A673 (cell line): ENCODE data around the gene MCM10. TPM values are rescaled to one million over a fixed set of nuclear protein-coding genes. Genes with fewer than 3 reads are reported as not detected.

Experiments
- BruUV-seq: library from RNA; stranded (reverse); fragments of 400-500 nt; replicated peaks from 2 replicates; lab custom pipeline; 2021; lab: Mats Ljungman, UMichigan
- CTCF ChIA-PET: fragments of 300-600 bp; sonication (Branson Sonifier 250); formaldehyde crosslinking; loops from one replicate; lab custom pipeline; 2022; ENCODE audit warnings: antibody characterized with exemption; lab: Charles Lee
- POLR2A ChIA-PET: fragments of 300-600 bp; sonication (Branson Sonifier 250); formaldehyde crosslinking; loops from one replicate; lab custom pipeline; 2022; ENCODE audit warnings: antibody characterized with exemption; ENCODE audit not compliant: low non-redundant PET; lab: Charles Lee
- DNase-seq: peaks from one replicate; pipeline ENCODE4 v3.0.0-alpha.2; 2015; ENCODE audit warnings: low spot score
- H3K27ac ChIP-seq: fragments of 200-600 bp; sonication (generic); 2 replicates; pipeline ENCODE4 v1.5.1; 2016; ENCODE audit warnings: mixed run types, low read depth, mild to moderate bottlenecking, mixed read lengths, antibody characterized with exemption, low read length; ENCODE audit not compliant: poor library complexity, severe bottlenecking
- H3K27me3 ChIP-seq: fragments of 200-600 bp; sonication (generic); replicated peaks from 2 replicates; pipeline ENCODE4 v1.6.1; 2017; ENCODE audit warnings: mixed run types, low read depth, mild to moderate bottlenecking, mixed read lengths, antibody characterized with exemption, low read length; ENCODE audit not compliant: insufficient read depth, poor library complexity
- H3K36me3 ChIP-seq: fragments of 200-600 bp; sonication (generic); 2 replicates; pipeline ENCODE4 v1.6.1; 2016; ENCODE audit warnings: mixed run types, mild to moderate bottlenecking, mixed read lengths, antibody characterized with exemption, low read length; ENCODE audit not compliant: insufficient read depth, poor library complexity, severe bottlenecking
- H3K4me1 ChIP-seq: fragments of 200-600 bp; sonication (generic); 2 replicates; pipeline ENCODE4 v1.6.1; 2017; ENCODE audit warnings: mixed run types, mild to moderate bottlenecking, mixed read lengths, antibody characterized with exemption, low read length; ENCODE audit not compliant: insufficient read depth, poor library complexity, severe bottlenecking
- H3K4me3 ChIP-seq: fragments of 200-600 bp; sonication (generic); 2 replicates; pipeline ENCODE4 v1.5.1; 2016; ENCODE audit warnings: low read depth, mixed run types, mild to moderate bottlenecking, mixed read lengths, low read length; ENCODE audit not compliant: poor library complexity, severe bottlenecking
- H3K9me3 ChIP-seq: fragments of 200-600 bp; sonication (generic); 2 replicates; pipeline ENCODE4 v1.6.1; 2016; ENCODE audit warnings: mixed run types, low read depth, mild to moderate bottlenecking, mixed read lengths, antibody characterized with exemption, low read length; ENCODE audit not compliant: poor library complexity, severe bottlenecking
- CTCF ChIP-seq: fragments of 300-800, 200-600 bp; sonication (generic); conservative IDR thresholded peaks from 2 replicates; pipeline ENCODE4 v1.5.1; 2017; ENCODE audit warnings: low read depth, mild to moderate bottlenecking, antibody characterized with exemption, low read length, moderate library complexity, mixed read lengths
- EZH2 ChIP-seq: fragments of 200-600 bp; sonication (generic); IDR thresholded peaks from 2 replicates; pipeline ENCODE4 v1.6.1; 2017; ENCODE audit warnings: borderline replicate concordance, low read depth, mild to moderate bottlenecking, mixed read lengths, antibody characterized with exemption, low read length; ENCODE audit not compliant: poor library complexity, severe bottlenecking
- intact Hi-C: fragments of 100-400 bp; cut with micrococcal nuclease; formaldehyde crosslinking; loops from one replicate; pipeline ENCODE4 v1.10.0; 2022; ENCODE audit not compliant: unreplicated experiment
- total RNA-seq: library from RNA; stranded (reverse); gene quantifications from 2 replicates; pipeline ENCODE4 v1.2.3, GENCODE V29; 2021

Gene MCM10
- total RNA-seq, 1 experiment from 2014 or later = 97.5 TPM

DNA sequence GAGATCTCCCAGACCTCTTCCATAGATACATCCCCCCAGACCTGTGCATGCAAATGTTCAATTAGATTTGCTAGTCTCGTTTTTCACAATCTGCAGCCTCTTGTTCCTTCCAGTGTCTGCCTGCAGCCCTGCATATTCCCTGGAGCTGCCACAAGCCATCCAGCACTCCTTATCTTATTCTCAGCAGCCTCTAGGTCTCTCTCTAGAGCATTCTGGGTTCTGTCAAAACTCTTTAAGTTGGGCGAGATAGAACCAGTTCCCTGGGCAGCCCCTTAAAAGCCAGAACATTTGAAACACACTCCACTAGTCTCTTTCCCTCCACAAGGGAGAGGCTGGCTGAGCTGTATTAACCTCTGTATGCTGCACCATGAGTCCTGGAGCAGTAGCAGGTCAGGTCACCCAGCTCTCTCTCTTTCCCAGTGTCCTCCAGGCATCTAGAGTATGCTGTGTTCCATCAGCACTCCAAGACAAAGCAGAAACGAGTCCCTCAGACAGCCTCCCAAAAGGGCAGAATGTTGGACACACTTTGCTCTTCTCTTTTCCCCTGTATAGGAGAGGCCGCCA lies 20.6 kb upstream of the MCM10 start:
- H3K27ac ChIP-seq = no peak overlapping the region
- no peaks in the 10 kb centered on the region for H3K9me3 ChIP-seq
- intact Hi-C loops = no loop called here
- TF ChIP-seq CTCF = no peak
- no peak for TF ChIP-seq EZH2
- H3K27me3 ChIP-seq = no peaks in the 10 kb centered on the region
- no peak for DNase-seq
- ChIA-PET POLR2A (no interaction called here), CTCF (no interaction called here)
- no peaks in the 10 kb centered on the region for H3K4me1 ChIP-seq
- BruUV-seq = no TSS peak
- H3K36me3 ChIP-seq = no peaks in the 10 kb centered on the region
- no peak overlapping the region for H3K4me3 ChIP-seq

GRCh38 chr10:13143766-13144165 lies 17.6 kb upstream of the MCM10 start:
- POLR2A ChIA-PET = no interaction called here
- H3K9me3 ChIP-seq = no peaks in the 10 kb centered on the region
- CTCF ChIA-PET = no interaction called here

GRCh38 chr10:13144814-13145213 lies 16.5 kb upstream of the MCM10 start:
- BruUV-seq = no TSS peak
- H3K27ac ChIP-seq = no peak overlapping the region
- DNase-seq = no peak
- no peaks in the 10 kb centered on the region for H3K9me3 ChIP-seq
- POLR2A ChIA-PET = no interaction called here
- H3K36me3 ChIP-seq = no peaks in the 10 kb centered on the region
- CTCF ChIA-PET = no interaction called here
- no peaks in the 10 kb centered on the region for H3K27me3 ChIP-seq
- intact Hi-C loops = no loop called here
- TF ChIP-seq CTCF (no peak), EZH2 (no peak)
- no peak overlapping the region for H3K4me3 ChIP-seq
- no peaks in the 10 kb centered on the region for H3K4me1 ChIP-seq

More at GRCh38 chr10:13143766-13144165, 17.6 kb upstream of the MCM10 start:
- Histone ChIP-seq H3K27me3 (no peaks in the 10 kb centered on the region), H3K4me1 (no peaks in the 10 kb centered on the region), H3K36me3 (no peaks in the 10 kb centered on the region), H3K27ac (no peak overlapping the region), H3K4me3 (no peak overlapping the region)
- no TSS peak for BruUV-seq
- DNase-seq = no peak
- intact Hi-C loops = no loop called here
- TF ChIP-seq CTCF (no peak), EZH2 (no peak)
